GM19023 (cell line): Measurements from ENCODE around the gene PTPRO.

Source experiments
- ATAC-seq: cut with Tn5 transposase; IDR thresholded peaks from one replicate; pipeline ENCODE4 v1.9.1; 2021; ENCODE audit warnings: mild to moderate bottlenecking, moderate library complexity; ENCODE audit not compliant: unreplicated experiment

PTPRO gene

DNA sequence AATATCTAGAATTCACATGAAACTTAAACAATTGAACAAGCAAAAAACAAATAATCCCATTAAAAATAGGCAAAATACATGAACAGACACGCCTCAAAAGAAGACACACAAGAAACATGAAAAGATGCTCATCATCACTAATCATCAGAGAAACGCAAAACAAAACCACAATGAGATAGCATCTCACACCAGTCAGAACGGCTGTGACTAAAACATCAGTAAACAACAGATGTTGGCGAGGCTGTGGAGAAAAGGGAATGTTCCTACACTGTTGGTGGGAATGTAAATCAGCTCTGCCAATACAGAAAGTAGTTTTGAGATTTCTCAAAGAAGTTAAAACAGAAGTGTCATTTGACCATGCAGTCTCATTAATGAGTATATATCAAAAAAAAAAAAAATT, 121.3 kb downstream of the PTPRO start:
- no peak for ATAC-seq

DNA sequence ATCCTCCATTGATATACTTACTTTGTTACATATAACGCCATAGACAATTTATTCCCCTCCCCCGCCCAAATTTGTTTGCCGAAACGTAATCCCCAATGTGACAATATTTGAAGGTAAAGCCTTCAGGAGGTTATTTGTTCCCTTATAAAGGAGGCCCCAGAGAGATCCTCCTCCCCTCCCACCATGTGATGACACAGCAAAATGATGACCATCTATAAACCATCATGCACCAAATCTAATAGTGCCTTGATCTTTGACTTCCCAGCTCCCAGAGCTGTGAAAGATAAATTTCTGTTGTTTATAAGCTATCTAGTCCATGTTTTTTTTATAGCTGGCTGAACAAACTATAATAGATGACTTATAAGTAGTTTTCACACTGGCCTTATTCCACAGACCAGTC, 122.2 kb downstream of the PTPRO start:
- no peak for ATAC-seq

DNA sequence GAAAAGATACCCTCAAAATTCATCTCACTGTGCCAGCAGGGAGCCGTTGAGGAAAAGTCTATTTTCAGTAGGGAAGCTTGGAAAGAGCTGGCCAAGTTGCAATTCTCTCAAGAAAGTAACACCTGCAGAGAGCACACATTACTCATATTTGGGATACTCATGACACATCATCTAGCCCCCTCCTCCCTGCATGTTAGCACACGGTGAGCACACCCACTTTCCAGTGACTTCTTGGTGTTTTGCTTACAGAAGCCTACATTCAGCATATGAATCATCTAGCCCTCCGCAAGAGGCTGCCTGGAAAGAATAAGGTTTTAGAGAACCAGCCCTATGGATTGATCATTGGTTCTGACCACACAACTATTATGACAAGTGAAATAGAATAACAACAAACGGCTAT, 124.5 kb downstream of the PTPRO start:
- ATAC-seq: no peak

DNA sequence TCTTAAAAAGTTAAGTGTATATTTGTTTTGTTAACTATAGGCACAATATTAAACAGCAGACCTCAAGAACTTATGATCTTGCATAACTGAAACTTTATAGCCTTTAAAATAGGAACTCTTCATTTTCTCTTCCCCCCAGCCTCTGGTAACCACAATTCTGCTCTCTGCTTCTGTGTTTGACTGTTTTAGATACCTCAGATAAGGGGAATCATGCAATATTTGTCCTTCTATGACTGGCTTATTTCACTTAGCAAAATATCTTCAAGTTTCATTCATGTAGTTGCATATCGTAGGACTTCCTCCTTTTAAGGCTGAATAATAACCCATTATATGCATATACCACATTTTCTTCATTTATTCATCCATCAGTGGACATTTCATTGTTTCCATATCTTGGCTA, 131.3 kb downstream of the PTPRO start:
- ATAC-seq: no peak

DNA sequence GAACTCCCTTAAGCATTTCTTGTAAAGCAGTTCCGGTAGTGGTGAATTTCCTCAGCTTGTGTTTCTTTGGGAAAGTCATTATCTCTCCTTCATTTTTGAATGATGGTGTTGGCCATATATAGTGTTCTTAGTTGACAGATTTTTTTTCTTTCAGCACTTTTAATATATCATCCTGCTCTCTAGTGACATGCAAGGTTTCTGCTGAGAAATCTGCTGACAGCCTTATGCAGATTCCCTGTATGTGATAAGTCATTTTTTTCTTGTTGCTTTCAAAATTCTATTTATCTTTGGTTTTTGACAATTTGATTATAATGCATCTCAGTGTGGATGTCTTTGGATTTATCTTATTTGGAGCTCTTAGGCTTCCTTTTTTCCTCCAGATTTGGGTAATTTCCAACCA, 135.7 kb downstream of the PTPRO start:
- no peak for ATAC-seq

DNA sequence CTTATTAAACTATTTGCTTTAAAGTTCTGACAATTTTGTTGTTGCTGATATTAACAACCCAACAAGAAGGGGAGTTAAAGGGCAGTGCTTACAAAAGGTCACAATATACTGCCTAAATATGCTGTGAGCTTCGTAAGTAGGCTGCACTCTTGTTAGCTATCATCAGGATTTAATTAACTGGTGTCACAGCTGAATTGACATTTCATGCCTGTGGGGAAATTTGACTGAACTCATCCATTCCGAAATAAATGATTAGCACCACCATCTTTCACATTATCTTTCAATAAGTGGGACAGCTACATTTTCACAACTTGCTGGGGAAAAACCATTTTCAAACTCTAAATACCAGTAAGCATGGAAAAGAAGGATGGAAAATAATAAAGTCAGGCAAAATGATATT, 146.6 kb downstream of the PTPRO start:
- ATAC-seq: no peak

DNA sequence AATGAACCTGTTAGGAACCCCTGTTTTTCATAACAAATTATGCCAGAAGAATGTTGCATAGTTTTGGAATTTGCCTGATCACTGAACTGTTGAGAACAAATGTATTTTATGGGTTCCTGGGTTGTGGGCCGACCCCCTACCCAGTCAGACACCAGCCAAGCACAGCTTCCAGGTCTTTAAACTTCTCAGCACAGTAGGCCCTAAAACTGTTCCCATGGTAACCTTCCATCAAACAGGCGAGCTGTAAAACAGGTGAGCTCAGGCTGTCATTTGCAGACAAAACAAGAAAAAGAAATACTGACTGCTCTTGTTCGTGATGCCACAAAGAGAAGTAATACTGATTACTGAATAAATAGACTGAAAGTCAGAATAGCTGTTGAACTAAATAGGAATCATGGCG, 147.0 kb downstream of the PTPRO start:
- no peak for ATAC-seq

DNA sequence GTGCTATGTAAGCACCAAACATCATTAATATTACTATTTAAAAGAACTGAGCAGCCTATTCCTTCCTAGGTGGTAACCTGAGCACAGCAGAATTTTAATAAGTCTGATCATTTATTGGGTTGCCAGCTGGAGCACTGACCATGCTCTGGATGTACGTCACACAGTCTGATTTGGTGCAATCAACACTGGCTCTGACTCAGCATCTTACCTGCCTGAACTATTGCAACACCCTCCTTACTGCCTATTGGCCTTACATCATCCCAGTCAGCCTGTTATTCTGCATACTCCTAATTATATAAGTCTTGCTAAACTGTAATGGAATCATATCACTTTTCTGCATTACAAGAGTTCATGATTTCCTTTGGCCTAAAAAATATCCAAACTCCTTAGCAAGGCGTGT, 149.7 kb downstream of the PTPRO start:
- no peak for ATAC-seq

DNA sequence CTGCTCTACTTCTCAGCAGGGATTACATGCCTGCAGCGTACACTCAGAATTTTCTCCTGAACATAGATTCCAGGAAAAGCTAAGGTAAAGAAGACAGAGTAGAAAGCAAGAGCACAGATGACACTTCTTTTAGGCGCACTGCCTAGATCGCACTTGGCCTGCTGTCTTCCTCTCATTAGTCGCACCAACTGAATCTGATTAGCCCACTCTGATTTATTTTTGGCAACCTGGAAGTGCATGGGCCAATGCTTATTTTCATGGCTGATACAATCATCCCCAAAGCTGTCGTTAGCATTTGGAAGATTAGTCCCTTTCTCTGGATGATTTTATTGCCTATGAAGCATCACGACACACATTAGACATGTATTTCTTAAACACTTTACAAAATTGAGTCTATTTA, 152.5 kb downstream of the PTPRO start:
- no peak for ATAC-seq

DNA sequence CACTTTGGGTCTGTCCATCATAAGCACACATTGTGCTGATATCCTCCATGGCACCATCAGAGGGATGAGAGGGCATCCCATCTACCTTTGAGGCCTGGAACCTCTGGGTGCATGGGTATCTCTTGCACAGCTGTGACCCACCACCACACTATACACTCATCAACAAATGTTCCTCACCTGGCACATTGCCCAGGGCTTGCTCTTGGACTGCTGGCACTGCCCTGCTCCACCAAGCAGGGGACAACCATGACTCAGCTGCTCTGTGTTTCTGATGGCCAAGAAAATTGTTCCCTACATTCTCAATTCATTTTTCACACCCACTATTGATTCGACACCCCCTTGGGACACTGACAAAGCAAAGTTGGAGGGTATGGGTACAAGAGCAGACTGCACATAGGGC, 155.5 kb downstream of the PTPRO start:
- ATAC-seq: no peak

DNA sequence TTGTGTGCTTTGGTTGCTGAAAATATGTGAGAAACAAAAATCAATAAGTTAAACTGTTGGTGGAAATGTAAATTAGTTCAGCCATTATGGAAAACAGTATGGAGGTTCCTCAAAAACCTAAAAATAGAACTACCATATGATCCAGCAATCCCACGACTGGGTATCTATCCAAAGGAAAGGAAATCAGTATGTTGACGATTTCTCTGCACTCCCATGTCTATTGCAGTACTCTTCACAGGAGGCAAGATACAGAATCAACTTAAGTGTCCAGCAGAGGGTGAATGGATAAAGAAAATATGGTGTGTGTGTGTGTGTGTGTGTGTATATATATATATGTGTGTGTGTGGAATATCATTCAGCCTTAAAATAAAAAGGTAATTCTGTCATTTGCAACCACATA, 159.5 kb downstream of the PTPRO start:
- ATAC-seq: no peak

DNA sequence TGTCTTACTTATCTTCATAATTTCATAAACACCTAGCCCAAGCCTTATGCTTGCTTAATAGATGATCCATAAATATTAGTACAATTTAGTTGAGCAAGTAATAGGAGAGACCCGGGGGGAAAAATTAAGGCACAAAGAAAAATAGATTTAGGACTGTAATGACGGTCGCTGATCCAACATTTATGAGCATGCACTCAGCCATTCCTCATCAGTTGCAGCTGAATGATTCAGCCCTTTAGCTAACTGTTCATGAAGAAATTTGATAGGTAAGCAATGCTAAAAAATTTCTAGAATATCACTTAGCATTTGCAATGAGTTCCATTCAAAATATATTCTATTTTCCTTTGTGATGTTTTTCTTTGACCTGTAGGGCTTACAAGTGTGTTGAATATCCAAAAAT, 163.2 kb downstream of the PTPRO start:
- ATAC-seq: no peak

DNA sequence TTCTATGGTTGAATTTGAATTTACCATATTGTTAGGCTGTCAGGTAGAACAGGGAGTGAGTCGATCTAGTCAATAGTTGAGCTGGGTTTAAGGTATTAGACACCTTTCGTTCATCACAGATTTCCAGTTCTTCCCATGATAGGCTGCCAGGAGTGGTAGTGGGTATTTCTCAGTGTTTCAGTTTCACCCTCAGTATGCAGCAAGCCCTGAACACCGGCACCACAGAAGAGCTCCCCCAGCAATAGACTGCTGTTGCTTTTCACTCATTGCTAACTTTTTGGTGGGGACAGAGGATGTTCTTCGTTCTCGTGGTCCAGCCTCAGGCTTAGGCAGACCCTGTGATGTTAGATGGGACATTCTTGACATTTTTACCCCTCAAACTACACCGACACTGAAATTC, 164.6 kb downstream of the PTPRO start:
- no peak for ATAC-seq

DNA sequence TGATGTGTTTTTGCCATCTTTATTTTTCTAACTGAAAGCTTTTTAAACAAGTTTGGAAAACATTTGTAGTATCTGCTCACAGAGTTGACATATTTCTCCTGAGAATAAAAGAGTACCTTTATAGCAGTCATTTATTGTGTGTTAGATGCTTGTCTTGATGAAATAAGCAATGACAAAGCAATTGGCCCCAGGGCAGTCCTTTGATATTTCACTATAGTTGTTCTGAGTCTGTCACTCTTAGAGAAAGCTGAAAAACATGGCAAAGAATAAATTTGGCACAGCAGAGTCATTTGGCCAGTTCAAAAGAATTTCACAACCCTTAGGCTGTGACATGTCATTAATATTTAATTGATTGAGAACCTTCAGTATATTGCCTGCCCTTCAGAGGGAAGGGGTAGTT, 166.2 kb downstream of the PTPRO start:
- no peak for ATAC-seq

DNA sequence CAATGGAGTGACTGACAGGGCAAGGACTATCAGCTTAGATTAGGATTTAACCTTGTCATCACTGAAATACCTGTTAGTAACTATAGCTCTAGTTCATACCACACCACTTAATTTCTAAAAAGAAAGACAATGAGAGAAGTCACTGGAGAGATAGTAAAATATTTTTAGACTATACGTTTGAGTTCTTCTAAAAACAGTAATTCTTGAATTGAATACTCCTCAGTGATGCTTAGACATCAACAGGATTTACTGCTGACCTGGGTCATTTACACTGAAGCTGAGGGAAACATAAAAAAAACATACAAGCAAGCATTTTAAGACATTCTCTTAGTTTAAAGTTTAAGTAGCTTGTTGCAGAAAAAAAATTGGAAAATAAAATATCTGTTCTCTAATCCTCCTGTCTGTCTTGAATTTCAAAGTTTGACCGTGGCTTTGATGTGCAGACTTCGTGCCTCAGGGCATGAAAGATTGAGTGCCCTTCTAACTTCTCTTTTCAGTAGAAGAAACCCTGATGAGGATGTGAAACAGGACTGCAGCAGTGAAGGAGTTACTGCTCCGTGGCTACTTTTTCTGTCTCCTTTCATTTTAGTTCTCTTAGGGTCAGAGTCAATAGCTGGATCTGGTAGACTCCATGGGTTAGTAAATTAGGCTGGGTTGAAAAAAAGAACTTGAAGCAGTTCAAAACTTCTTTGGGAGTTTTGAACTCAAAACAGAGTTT, 172.2 kb downstream of the PTPRO start:
- ATAC-seq: no peak

DNA sequence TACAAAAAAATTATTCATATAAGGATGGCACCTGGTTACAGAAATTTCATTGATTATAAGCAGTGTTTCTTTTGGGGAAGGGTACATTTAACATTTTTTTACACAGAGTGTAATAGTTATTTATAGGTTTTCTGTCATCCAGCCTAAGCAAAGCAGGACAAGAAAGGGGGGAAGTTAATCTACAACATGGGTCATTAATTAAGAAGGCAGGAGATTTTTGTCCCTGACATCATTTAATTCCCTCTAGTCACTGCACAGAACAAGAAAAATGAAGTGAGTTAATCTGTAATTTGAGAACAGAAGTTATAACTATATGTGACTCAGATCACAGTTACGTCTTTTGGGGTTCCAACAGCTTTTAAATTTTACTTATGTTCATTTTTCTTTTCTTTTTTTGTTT, 173.4 kb downstream of the PTPRO start:
- no peak for ATAC-seq

DNA sequence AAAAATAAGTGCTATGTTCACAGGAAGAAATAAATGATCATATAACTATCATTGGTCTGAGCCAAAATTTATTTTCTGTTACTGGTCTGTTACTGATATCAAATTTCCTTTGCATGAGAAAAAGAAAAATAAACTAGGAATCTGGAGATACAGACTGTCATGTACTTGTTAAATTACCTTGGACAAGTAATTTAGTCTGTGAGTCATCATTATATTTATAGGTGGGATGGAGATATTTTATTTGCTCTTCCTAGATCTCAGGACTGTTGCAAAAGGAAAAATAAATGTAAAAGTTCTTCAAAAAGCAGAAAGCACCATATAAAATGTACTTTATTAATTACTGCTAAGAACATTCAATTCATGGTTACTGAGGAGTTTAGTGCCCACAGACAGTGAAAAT, 174.4 kb downstream of the PTPRO start:
- ATAC-seq: no peak

DNA sequence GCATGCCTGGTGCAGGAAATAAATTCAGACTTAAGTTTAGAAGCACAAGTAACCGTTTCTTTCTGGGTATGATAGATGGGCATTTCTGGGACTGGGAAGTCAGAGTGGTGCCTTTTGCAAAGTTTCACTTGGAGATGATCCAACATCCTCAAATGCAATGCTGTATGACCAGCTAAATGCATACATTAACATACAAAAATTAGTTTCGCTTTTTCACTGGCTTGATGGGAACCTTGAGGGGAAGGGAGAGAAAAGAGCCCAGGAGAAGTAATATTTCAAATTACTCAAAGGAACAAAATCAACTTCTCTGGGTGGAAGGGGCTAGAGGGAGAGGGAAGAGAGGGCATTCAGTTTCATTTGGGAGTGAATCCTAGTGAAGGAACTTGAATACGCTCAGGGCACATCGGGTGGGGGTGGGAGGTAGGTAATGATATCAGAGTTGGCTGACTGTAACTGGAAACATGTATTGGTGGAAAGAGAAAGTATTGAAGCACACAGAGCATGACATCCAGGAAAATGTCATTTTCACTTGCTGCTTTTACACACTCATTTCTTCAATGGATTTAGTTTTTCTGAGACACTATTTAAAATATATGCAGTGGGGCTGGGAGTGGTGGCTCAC, 175.5 kb downstream of the PTPRO start:
- no peak for ATAC-seq

DNA sequence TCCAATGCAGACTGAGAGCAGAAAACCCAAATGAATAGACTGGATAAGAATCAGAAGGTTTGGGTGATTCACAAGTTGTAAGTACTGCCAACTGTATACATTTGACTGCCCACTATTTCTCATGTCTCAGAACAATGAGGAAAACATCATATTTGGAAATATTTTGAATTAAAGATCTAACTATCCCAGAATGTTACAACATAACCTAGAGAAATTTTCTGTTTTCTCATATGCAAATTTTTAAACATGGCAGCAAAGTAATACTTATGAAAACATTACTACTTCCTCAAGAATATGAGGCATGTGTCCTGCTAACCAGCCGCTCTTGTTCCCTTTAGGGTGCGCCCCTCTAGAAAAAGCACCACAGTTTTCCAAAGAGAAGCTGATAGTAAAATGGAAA, 179.9 kb downstream of the PTPRO start:
- no peak for ATAC-seq

DNA sequence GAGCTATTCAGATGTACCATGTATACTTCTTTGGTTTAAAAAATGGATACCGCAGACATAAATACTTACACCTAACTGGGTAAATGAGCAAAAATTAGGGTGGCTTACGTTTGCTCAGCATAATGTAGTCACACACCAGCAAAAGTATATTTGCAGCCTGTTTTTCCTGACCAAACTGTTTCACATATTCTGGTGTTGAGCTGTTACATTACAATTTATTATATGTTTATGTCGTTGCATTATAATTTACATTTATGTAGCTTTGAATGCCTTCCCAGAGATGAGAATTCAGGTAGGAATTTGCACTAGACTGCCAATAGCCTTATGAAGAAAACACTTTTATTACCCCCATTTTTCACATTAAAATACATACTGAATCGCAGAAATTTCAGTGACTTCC, 183.3 kb downstream of the PTPRO start:
- ATAC-seq: no peak

DNA sequence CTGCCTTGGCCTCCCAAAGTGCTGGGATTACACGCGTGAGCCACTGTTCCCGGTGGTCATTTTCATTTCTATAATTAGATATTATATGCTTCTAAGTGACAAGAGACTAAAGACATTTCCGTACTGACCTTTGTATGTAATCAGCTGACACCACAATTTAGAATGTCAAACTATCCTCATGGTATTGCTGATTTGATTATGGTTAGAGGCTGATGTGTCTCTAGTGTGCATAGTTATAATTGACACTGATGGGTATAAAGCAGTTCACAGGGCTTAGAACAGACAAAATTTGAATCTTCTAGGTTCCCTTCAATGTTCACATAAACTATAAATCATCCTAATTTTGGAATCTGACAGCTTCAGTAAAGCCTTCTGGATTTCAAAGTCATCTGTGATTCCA, 192.7 kb downstream of the PTPRO start:
- no peak for ATAC-seq

DNA sequence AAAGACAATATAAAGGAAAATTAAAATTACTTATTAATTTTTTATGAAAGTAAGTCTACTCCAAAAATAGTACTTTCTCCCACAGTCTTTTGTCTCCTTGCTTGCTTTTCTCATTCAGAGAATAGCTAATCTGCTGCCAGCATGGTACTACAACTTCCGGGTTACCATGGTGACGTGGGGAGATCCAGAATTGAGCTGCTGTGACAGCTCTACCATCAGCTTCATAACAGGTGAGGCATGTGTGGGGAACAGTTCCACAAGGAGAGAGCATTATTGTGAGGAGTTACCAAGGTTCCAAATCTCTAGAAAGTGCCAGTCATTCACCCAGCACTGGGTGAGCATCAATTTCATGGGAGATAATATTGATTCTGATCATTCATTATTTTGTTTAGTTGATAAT, 197.8 kb downstream of the PTPRO start:
- no peak for ATAC-seq

DNA sequence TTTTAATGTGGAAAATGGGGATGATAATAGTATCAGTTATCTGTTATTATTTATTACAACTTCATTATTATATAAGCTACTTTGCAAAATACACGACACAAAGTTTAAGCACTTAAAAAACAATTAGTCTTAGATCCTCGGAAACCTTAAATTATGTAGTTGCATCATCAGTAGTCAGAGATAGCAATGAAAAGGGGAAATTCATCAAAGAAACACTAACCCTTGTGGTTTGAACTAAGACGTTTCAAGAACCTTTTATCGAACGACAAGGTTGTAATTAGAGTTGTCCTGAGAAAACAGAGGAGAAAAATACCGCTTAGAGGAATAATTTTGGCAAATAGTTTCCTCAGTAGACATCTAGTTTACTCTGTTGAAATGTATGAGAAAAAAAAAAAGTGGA, 198.5 kb downstream of the PTPRO start:
- ATAC-seq: no peak
